NCI-H510A (cell line): ENCODE data around the gene IDI2.

Source experiments
- DNase-seq: peaks from one replicate; lab custom pipeline; 2025; lab: John Stamatoyannopoulos, UW

IDI2 gene

GRCh38 chr10:1007583-1007982, 18.1 kb downstream of the IDI2 start:
- no peak for DNase-seq

- DNase-seq = no peak
Measured at GRCh38 chr10:1006573-1006972, 19.1 kb downstream of the IDI2 start.

GRCh38 chr10:1003884-1004670, 21.6 kb downstream of the IDI2 start:
- no peak for DNase-seq

- DNase-seq = no peak
Measured at GRCh38 chr10:1002425-1003006, 23.1 kb downstream of the IDI2 start.

DNA sequence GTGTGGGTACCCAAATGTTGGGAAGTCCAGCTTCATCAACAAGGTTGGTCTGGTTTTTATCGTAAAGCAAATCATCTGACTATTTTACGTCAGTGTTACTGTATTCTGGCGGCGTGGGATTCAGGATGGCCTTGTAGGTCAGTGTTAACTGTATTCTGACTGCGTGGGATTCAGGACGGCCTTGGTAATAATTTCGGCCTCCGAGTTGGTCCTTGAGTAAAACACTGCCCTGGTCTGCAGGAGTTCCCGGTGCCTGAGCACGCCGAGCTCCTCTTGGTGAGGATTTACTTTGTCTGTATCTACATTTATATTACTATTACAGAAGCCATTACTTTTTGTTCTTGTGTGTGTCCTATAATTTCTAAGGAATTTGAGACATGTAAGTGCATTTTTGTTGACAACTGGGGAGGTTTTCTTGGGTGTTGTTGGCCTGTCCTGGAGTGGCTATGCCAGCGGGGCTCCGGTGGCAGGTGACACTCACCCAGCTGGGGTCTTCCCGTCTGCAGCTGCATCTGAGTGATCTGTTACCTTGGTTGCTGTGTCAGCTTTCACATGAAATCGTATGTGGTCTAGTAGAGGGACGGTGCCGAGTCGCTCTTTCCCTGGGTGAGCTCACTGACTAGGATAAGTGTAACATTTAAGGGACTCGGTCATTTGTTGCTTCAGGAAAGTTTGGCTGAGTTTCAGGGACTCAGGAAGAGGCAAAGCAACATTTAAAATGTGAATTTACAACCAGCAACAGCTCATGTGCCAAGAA, 28.2 kb downstream of the IDI2 start:
- no peak for DNase-seq

DNA sequence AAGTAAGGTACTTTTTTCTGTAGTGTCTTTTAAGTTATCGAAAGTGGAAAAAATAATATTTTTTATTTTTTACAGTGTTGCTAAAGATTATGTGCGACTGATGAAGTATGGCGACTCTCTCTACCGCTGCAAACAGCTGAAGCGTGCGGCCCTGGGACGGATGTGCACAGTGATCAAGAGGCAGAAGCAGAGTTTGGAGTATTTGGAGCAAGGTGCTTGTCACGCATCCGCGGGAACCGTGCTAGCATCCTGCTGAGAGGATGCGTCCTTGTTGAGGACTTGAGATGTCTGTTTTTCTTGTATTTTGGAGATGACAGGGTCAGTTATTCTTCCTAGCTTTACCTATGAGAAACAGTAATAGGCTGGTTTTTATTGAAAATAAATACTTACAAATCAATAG, 29.6 kb downstream of the IDI2 start:
- no peak for DNase-seq

DNA sequence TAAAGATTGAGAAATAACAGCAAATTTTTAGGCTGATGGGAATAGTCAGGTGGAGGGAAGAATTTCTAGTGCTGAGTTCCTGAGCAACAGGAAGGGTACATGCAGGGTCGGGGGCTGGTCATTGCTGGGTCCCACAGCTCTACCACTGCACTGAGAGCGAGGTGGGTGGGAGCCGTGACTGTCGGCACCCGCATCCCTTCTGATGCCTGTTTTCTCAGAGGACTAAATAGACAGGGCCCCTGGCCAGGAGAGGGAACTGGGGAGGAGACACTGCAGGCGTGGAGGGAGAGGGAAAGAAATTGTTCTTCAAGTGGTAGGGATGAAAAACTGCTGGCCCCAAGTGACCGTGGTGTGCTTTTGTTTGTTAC, 30.1 kb downstream of the IDI2 start:
- no peak for DNase-seq

- no peak for DNase-seq
Measured at GRCh38 chr10:994836-995558, 30.7 kb downstream of the IDI2 start.

GRCh38 chr10:992871-993270, 32.8 kb downstream of the IDI2 start:
- DNase-seq = no peak

DNA sequence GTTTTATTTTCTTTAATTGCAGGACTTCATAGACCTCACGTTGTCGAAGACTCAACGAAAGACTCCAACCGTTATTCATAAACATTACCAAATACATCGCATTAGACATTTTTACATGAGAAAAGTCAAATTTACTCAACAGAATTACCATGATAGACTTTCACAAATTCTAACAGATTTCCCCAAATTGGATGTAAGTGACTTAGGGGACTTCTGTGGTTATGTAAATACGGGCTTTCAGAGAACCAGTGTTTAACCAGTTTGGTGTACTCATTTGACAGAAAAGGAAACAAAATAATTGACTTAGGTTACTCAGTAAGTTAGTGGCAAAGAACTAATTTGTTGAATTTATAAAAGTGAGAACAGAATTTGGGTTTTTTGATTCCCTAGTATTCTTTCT, 33.2 kb downstream of the IDI2 start:
- DNase-seq = no peak

DNA sequence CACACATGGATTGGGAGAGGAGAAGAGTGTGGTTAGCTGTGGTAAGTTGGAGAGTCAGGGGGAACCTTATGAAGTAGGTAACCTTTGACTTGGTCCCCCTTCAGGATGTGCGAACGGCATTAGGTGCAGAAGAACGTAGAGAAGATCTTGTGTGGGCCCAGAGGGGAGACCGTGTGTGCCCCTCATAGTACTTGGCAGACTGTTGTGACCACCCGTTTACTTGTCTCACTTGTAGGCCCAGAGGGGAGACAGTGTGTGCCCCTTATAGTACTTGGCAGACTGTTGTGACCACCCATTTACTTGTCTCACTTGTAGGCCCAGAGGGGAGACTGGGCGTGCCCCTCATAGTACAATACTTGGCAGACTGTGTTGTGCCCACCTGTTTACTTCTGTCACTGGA, 34.9 kb downstream of the IDI2 start:
- no peak for DNase-seq

DNA sequence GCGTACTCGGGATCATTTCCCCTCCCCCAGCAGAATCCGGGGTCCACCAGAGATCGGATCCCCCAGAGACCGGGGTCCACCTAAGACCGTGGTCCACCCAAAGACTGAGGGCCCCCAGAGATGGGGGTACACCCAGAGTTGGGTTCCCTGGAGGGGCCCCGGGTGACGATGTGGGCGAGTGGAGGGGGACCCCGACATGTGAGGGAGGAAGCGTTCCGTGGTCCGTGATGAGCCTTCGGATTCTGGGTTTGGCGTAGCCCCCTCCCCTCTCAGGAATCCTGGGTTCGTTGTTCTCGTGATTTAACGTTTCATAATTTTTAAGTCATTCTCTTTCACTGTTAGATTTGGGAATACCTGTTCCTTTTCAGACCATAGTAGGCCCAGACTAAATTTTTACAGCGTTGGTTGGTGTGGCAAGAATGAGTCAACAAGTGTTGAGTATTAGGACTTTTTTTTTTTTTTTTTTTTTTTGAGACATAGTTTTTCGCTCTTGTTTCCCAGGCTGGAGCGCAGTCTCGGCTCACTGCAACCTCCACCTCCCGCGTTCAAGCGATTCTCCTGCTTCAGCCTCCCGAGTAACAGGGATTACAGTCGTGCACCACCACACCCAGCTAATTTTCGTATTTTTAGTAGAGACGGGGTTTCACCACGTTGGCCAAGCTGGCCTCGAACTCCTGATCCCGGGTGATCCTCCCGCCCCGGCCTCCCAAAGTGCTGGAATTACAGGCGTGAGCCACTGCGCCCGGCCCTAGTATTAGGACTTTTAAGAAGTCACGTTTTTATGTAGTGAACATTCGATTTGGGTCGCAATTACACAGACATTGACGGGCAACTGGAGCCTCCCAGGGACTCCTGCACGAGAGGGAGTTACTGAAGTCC, 36.8 kb downstream of the IDI2 start:
- no peak for DNase-seq

- DNase-seq = peak; percentile 90
Measured at GRCh38 chr10:987870-988666, 37.6 kb downstream of the IDI2 start, which contains the start of gene GTPBP4. TSS of gene GTPBP4 (plus strand) at chr10:988434. CDS start at chr10:988480, 46 bp downstream.

- DNase-seq = no peak
Measured at GRCh38 chr10:987620-987869, 38.1 kb downstream of the IDI2 start.

DNA sequence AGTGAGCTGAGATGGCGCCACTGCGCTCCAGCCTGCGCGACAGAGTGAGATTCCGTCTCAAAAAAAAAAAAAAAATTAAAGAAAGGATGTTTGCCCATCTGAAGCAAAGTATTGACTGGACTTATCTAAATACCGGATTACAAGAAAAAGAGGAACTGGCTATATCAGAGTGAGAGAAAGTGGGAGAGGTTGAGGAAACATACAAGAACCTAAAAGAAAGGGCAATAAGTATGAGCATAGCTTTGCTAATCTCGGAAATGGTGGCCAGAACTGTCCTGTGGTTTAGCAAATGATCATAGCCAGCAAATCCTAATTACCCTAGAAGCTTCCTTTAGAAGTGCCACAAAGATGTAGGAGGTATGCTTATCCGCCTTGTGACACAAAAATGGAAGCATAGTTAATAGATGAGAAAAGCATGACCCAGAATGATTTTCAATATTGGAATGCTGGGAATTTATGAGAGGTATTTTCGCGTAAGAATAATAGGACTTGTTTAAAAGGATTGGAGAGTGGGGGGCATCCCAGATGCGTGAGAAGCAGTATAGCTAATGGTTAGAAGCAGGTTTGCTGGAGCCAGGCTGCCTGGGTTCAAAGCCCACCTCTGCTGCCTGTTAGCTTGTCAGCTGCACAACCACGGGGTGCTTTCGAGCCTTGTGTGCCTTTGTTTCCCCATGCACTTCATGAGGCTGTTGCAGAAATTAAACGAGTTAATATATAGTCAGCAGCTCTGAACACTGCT, 38.6 kb downstream of the IDI2 start:
- DNase-seq = no peak

DNA sequence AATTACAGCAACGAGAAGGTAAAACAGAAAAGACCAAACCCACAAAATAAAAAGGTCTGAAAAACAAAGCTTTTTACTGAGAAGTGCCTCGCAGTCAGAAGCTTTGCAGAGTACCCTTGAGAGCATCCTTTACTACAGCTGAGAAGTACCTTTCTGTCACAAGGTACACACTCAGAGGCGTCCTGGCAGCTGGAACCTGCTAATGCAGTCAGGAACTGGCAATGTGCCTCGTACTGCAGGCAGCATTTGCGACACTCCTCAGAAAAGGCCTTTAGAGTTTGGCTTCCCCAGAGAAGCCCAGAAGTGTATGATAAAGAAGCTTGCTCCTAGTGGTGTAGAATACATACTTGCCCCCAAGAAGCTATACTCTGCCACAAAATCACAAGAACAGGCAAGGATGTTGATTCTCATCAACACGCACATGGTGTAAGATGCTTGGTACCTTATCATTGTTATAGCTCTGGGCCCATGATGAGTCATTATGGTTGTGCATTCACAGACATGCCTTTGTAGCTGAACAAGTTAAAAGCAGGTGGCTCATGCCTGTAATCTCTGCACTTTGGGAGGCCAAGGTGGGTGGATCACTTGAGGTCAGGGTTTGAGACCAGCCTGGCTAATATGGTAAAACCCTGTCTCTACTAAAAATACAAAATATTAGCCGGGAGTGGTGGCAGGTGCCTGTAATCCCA, 39.4 kb downstream of the IDI2 start:
- DNase-seq = peak; percentile 22

GRCh38 chr10:985361-985760, 40.3 kb downstream of the IDI2 start:
- no peak for DNase-seq

DNA sequence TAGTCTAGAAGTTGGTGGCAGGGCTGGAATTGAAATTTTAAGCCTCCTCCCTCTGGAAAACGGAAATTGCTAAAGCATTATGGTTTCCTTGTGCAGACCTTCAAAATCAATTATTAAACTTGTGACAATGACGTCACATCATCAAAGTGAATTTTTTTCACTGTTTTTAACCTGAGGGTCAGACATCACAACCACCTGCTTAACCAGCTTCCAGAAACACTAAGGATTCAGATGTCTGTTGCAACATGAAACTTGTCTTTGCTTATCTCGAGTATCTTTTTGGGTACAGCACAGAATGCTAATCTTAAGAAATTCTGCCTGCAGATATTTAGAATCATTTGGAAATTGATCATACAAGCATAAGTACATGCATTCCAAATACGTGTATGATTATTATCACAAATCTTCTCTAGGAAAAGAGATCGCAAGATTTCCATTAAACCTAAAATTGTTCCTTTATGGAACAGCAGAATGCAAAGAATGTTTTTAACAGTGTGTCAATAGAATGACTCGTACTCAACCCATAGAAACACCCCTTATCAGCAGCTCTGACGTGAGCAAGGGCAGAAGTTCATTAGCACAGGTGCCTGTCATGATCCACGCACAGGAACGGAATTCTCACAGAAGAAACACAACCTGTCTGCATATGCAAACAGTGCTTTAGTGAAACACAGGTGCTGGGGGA, 41.5 kb downstream of the IDI2 start:
- DNase-seq = no peak

GRCh38 chr10:983401-983800, 42.3 kb downstream of the IDI2 start:
- no peak for DNase-seq
